B cell (primary cell): ENCODE results near the gene SLCO3A1.

Experiments
- EZH2 ChIP-seq: IDR thresholded peaks from 2 replicates; pipeline ENCODE4 v1.6.1; 2012; ENCODE audit warnings: borderline replicate concordance, low read depth, mild to moderate bottlenecking, moderate library complexity, low read length; ENCODE audit not compliant: insufficient read depth, poor library complexity, severe bottlenecking
- TF ChIP-seq, protein P1 (sequence below): fragments of 200-600 bp; IDR thresholded peaks from one replicate; pipeline ENCODE4 v1.8.0; 2022; ENCODE audit warnings: antibody characterized with exemption, mild to moderate bottlenecking

- TF ChIP-seq, protein P1, sequence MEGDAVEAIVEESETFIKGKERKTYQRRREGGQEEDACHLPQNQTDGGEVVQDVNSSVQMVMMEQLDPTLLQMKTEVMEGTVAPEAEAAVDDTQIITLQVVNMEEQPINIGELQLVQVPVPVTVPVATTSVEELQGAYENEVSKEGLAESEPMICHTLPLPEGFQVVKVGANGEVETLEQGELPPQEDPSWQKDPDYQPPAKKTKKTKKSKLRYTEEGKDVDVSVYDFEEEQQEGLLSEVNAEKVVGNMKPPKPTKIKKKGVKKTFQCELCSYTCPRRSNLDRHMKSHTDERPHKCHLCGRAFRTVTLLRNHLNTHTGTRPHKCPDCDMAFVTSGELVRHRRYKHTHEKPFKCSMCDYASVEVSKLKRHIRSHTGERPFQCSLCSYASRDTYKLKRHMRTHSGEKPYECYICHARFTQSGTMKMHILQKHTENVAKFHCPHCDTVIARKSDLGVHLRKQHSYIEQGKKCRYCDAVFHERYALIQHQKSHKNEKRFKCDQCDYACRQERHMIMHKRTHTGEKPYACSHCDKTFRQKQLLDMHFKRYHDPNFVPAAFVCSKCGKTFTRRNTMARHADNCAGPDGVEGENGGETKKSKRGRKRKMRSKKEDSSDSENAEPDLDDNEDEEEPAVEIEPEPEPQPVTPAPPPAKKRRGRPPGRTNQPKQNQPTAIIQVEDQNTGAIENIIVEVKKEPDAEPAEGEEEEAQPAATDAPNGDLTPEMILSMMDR, result no peak
- TF ChIP-seq EZH2, result no peak
These were observed 248.3 kb downstream of the SLCO3A1 start for GRCh38 chr15:92101708-92102394.
